Neural progenitor cell (in vitro differentiated cells): ENCODE data around the gene KISS1R.

Experiments used
- CTCF ChIP-seq: fragments of 200-600 bp; sonication (generic); IDR thresholded peaks from 2 replicates; pipeline ENCODE4 v1.5.1; 2017; ENCODE audit warnings: antibody characterized with exemption, mild to moderate bottlenecking
- EZH2 ChIP-seq: fragments of 200-600 bp; sonication (generic); IDR thresholded peaks from 2 replicates; pipeline ENCODE4 v1.6.1; 2017; ENCODE audit warnings: antibody characterized with exemption, mild to moderate bottlenecking, moderate library complexity

- no peak for TF ChIP-seq CTCF
- no peak for TF ChIP-seq EZH2
Observed at GRCh38 chr19:950352-951066, 33.4 kb downstream of the KISS1R start.
